AG10803 (cell line): ENCODE results near the gene ITIH6.
"Not testable (repeated sequence)": the region's sequence is repeated elsewhere in the genome, so short reads cannot be mapped to it uniquely, and the experiment has no call there.

Experiments
- DNase-seq: peaks from one replicate; pipeline ENCODE4 v3.0.0; 2010; ENCODE audit warnings: low read depth
- H3K4me3 ChIP-seq: 2 replicates; pipeline ENCODE4 v1.5.1; 2011; ENCODE audit warnings: mild to moderate bottlenecking, low read length, control low read depth
- TF ChIP-seq, protein P1 (sequence below): conservative IDR thresholded peaks from 2 replicates; pipeline ENCODE4 v1.5.1; 2011; ENCODE audit warnings: mild to moderate bottlenecking, low read length, control low read depth, inconsistent platforms

ITIH6 gene

DNA sequence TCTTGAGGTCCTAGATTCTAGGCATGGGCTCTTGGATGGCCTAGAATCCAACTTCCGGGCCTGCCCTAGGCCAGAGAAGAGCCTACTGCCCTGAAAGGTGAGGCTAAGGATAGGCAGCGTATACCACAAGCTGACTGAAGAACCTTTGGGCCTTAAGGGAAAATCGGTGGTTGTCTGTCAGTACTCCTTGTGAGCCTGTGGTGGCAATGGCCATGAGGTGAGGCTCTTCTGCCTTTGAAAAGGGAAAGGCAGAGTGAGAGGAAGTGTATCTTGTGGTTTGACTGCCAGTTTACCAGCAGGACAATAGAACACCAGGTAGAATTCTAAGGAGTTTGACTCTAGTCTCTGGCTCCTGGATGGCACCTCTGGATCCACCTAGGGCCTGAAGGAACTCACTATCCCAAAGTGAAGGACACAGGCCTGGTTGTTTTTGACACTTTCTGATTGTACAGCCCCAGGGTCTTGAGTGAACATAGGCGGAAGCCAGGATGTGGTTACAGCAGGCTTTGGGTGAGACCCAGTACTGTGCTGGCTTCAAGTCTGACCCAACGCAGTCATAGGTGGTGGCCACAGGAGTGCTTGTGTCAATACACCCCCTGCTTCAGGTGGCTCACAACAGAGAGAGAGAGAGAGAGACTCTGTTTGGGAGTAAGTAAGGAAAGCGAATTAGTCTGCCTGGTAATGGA, 20.9 kb downstream of the ITIH6 start:
- H3K4me3 ChIP-seq = no peak overlapping the region
- TF ChIP-seq, protein P1, sequence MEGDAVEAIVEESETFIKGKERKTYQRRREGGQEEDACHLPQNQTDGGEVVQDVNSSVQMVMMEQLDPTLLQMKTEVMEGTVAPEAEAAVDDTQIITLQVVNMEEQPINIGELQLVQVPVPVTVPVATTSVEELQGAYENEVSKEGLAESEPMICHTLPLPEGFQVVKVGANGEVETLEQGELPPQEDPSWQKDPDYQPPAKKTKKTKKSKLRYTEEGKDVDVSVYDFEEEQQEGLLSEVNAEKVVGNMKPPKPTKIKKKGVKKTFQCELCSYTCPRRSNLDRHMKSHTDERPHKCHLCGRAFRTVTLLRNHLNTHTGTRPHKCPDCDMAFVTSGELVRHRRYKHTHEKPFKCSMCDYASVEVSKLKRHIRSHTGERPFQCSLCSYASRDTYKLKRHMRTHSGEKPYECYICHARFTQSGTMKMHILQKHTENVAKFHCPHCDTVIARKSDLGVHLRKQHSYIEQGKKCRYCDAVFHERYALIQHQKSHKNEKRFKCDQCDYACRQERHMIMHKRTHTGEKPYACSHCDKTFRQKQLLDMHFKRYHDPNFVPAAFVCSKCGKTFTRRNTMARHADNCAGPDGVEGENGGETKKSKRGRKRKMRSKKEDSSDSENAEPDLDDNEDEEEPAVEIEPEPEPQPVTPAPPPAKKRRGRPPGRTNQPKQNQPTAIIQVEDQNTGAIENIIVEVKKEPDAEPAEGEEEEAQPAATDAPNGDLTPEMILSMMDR = no peak
- DNase-seq = no peak

DNA sequence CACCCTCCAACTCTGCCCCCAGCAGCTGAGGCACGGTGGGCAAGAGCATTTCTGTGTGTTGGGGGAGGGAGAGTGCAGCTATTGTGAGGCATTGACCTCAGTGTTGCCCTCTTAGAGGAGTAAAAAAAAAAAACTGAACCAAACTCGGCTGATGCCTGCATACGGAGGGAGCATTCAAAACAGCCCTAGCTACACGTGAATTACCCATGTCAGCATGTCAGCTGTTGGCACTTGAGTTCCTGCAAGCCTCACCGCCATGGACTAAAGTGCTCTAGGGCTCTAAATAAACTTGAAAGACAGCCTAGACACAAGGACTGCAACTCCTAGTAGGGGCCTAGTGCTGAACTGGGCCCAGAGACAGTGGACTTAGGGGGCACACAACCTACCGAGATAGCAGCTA, 22.0 kb downstream of the ITIH6 start:
- DNase-seq = no peak
- TF ChIP-seq, protein P1 = no peak
- no peak overlapping the region for H3K4me3 ChIP-seq

DNA sequence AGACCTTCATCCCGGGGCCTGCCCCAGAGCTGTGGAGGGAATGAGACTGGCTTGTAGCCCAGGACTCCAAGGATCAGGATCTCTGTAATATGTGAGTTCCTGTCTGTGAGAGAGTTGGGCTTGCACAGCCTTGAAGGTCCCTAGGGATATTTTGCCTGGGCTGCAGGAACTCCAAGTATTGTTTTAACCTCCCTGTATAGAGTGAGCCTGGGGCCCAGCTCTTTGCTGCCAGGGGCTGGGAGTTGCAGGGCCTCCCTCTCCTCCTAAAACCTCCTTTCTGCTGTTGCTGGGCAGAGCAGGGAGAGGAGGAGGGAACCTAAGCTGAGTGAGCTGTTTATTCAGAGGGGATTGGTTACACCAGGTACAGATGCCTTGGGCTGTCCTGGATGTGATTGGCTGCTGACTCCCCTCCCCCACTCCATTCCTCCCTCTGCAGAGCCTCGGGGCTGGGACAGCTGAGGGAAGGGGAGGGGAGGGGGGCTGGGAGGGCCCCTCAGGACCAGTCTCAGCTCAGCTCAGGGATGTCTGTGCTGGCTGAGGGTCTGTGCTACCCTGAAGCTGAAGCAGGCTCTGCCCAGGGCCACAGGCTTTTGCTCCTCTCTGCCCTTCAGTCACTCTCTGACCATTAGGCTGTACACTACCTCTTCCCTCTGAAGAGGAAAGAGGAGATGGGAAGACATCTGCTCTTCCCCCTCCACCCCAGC, 23.5 kb downstream of the ITIH6 start:
- DNase-seq = peak; percentile 1
- H3K4me3 ChIP-seq = not testable (repeated sequence)

DNA sequence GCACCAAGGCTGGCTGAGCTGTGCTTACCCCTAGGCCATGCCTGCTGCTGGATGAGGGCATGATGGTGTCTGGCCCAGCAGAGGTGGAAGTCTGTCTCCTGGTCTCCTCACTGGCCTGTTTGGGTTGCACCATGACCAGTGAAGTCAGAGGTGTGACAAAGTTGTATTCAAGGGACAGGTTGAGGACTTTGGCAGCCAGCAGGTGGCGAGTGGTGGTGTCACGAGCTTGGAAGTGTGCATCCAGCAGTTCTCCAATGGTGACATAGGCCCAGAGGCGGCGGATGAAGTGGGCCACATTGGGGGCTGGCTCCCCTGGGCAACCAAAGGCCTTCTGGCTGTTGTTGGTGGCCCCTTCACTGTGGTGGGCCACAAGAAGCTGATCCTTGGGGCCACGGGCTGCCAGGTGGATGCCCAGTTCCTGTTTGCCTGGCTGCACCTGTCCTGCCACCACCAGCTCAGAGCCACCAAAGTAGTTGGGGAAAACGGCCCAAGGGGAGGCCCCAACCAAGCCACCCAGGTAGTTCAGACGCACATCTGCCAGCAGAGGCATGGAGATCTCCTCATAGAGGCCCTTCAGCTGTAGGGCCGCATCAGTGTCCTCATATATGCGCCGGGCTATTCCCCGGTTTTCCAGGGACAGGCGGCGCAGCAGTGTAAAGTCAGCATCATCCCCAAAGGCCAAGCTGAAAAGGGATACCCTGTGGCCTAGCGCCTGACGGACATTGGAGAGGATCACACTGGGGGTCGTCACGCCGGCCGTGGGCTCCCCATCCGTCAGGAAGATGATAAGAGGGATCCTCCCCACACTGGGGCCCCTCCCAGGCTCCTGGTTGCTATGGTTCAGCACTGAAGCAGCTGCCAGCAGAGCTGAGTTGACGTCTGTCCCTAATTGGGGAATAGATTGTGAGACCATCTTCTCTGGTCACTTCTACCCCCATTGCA, 39.7 kb downstream of the ITIH6 start:
- no peak for DNase-seq
- H3K4me3 ChIP-seq = no peak overlapping the region
- TF ChIP-seq, protein P1 = no peak

DNA sequence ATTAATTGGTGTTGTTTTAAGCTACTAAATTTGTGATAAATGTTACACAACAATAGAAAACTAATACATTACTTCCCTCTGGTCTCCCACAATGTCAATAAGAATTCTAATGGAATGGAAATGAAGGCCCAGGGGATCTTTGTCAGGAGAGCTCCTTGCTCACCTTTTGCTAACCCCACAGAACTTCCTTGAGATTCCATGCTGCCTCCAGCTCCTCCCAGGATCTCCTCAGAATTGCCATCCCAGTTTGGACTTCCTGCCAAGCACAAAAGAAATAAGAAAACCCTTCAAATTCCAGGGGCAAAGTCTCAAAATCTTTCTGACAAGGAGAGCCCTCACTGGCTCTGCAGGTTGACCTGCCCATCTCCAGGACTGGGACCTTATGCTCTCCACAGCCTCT, 43.2 kb downstream of the ITIH6 start:
- TF ChIP-seq, protein P1 = no peak
- H3K4me3 ChIP-seq = no peak overlapping the region
- no peak for DNase-seq

DNA sequence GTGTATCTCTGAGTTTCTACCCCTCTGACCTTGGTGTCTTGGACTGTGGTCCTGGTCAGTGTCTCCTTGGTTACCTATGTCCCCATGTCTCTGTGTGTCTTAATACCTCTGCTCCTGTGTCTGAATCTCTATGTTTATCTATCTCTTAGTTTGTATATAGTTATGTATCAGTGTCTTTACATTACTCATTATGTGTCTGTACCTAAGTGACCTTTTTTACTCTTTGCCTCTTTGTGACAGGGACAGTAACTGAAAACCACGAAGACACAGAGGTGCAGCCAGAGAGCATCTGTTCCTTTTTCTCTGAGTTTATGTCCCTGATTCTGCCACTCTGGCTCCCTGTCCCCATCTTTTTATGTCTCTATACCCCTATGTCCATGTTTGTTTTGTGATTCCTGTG, 49.4 kb downstream of the ITIH6 start:
- no peak for DNase-seq
- TF ChIP-seq, protein P1 = no peak
- no peak overlapping the region for H3K4me3 ChIP-seq

DNA sequence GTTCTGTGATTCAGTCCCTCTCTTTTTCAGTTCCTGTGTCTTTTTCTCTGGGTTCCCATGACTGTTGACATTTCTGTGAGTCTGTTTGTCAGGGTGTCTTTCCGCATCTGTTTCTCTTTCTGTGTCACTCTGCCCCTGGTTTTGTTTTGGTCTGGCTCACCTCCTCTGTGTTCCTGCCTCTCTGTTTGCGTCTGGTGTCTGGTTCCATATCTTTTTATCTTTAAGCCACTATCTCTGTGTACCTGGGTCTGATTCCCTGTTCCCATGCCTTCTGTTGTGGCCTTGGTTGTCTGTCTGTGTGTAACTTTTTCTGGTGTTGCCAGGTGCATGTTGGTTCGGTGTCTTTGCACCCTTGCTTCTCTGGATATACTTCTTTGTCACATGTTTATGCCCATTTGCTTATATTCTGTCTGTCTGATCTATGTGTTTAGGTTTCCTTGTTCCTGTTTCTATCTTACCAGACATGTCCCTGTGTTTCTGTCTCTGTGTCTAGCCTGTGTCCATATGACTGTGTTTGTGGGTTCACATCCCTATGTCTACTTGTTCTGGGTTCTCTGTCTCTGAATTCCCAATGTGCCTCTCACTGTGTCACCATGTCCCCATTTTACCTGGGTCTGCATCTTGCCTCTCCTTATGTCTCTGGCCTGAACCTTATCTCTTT, 50.2 kb downstream of the ITIH6 start:
- TF ChIP-seq, protein P1 = no peak

More for the DNA sequence above, 50.2 kb downstream of the ITIH6 start:
- no peak overlapping the region for H3K4me3 ChIP-seq
- no peak for DNase-seq
